Vagina (tissue), 2 donors: ENCODE measurements around the gene ELK4.

Experiments
- CTCF ChIP-seq, 3 experiments: fragments of 450-650 bp in 2 of 3; fragments of 200-600 bp in 1 of 3; sonication (generic) in 1 of 3; IDR thresholded peaks; one replicate each; pipeline ENCODE4 v1.5.1; 2017 to 2019; ENCODE audit warnings: antibody characterized with exemption in 3 of 3, mild to moderate bottlenecking in 2 of 3, moderate library complexity in 2 of 3
- POLR2A ChIP-seq, 2 donors: fragments of 450-650 bp; IDR thresholded peaks; one replicate each; pipeline ENCODE4 v1.6.1; 2017; ENCODE audit warnings: antibody characterized with exemption in 2 of 2, mild to moderate bottlenecking in 2 of 2, moderate library complexity in 2 of 2

GRCh38 chr1:205666372-205667166, 34.8 kb upstream of the ELK4 start:
- TF ChIP-seq CTCF (IDR thresholded peaks at IDR 0.05) (no peak), POLR2A (IDR thresholded peaks at IDR 0.05) (no peak)
